ENCODE data around the gene ATG16L2. TPM values are rescaled to one million over a fixed set of nuclear protein-coding genes. Genes with fewer than 3 reads are reported as not detected.

The ATG16L2 gene
- total and polyA plus RNA-seq, 2 of the 4 experiments (the other 2 are of a cell fraction): 1.3 to 12.7 TPM

DNA sequence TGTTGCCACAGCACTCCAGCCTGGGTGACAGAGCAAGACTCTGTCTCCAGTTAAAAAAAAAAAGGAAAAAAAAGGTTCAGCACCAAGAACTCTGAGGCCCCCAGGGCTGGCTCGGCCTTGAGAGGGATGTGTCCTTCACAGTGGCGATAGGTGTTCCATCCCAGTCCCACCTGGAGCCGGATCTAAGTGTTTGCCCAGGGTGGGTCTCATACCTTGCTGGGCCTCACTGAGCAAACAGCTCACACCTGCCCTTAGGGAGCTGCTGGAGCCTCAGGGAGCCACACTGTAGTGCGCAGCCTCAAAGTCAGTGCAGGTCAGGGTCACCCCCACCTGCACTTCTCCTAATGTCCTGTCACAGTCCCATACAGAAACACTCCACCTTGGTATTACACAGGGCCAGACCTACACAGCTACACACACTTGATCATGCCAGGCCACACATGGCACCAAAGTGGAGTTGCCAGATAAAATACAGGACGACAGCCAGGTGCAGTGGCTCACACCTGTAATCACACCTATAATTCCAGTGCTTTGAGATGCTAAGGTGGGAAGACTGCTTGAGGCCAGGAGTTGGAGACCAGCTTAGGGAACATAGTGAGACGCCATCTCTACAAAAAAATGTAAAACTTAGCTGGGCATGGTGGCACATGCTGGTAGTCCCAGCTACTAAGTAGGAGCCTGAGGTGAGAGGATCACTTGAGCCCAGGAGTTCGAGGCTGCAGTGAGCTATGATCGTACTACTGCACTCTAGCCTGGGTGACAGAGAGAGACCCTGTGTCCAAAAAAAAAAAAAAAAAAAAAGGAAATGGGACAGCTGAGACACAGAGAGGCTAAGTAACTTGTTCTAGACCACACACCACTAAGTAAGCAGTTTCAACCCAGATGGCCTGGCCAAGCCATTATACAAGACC lies 27.7 kb upstream of the ATG16L2 start (continued):
- TF ChIP-seq, protein P1, sequence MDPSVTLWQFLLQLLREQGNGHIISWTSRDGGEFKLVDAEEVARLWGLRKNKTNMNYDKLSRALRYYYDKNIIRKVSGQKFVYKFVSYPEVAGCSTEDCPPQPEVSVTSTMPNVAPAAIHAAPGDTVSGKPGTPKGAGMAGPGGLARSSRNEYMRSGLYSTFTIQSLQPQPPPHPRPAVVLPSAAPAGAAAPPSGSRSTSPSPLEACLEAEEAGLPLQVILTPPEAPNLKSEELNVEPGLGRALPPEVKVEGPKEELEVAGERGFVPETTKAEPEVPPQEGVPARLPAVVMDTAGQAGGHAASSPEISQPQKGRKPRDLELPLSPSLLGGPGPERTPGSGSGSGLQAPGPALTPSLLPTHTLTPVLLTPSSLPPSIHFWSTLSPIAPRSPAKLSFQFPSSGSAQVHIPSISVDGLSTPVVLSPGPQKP (IDR thresholded peaks at IDR 0.05; ENCODE audit: borderline replicate concordance, low read depth, low read length): no peak

All from IMR-90 (cell line).